ENCODE results near the gene SAP30BP. TPM values are rescaled to one million over a fixed set of nuclear protein-coding genes. Genes with fewer than 3 reads are reported as not detected.

Gene SAP30BP
- total RNA-seq, 4 donors from 2014 or later = 68.2 to 87.2 (median 77.2) TPM

GRCh38 chr17:75685499-75685898 is 18.4 kb downstream of the SAP30BP start:
- 55 to 85% methylated on average over 2 to 3 of the region's 3 CpGs for WGBS, 2 donors (ENCODE audit: low coverage in 1 of 2)
- ATAC-seq = no peak
- TF ChIP-seq EP300 (IDR thresholded peaks at IDR 0.05) = no peak
- no peak for TF ChIP-seq POLR2A (IDR thresholded peaks at IDR 0.05)
- no peak for TF ChIP-seq CTCF (IDR thresholded peaks at IDR 0.05)
- no peak for TF ChIP-seq POLR2AphosphoS5 (IDR thresholded peaks at IDR 0.05)
- Histone ChIP-seq H3K36me3 (peaks cover 0 to 6% of the 10 kb centered on the region in 2 donors), H3K27me3 (no peaks in the 10 kb centered on the region), H3K27ac (peak overlapping the region in 3 of 4 donors; percentile 64 to 74 (median 65)), H3K4me1 (peaks cover 0 to 82% (median 13%) of the 10 kb centered on the region in 3 donors), H3K4me3 (no peak overlapping the region), H3K9me3 (no peaks in the 10 kb centered on the region)

GRCh38 chr17:75688209-75688825 is 21.2 kb downstream of the SAP30BP start:
- Histone ChIP-seq H3K27me3 (no peaks in the 10 kb centered on the region), H3K9me3 (no peaks in the 10 kb centered on the region), H3K4me1 (peaks cover 0 to 91% (median 20%) of the 10 kb centered on the region in 3 donors), H3K4me3 (no peak overlapping the region), H3K27ac (peak overlapping the region in 3 of 4 donors; percentile 64 to 78 (median 74)), H3K36me3 (peaks cover 0 to 18% of the 10 kb centered on the region in 2 donors)
- WGBS, 2 donors (ENCODE audit: low coverage in 1 of 2) = 56 to 65% methylated on average over 6 to 10 of the region's 11 CpGs
- TF ChIP-seq EP300 (IDR thresholded peaks at IDR 0.05) (no peak), POLR2A (IDR thresholded peaks at IDR 0.05) (no peak), CTCF (IDR thresholded peaks at IDR 0.05) (no peak), POLR2AphosphoS5 (IDR thresholded peaks at IDR 0.05) (no peak)
- no peak for ATAC-seq

DNA sequence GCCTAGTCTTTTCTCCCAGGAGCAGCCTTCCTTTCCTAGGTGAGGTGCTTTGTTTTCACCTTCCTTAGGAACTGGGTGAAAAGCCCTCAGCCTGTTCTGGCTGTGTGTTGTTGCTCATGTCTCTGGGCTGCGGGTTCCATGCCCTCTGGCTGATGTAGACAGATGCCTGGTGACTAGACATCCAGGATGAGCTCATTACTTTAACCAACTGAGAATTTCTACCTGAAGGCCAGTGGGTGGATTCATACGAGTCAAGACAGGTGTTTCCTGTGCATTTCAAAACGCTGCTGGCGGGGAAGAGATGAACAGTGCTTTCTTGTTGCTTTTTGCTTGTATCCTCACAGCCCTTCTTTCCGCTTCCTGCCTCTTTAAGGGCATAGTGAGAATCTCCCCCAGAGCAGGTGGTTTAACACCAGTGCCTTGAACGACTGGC is 22.3 kb downstream of the SAP30BP start:
- ATAC-seq = no peak
- Histone ChIP-seq H3K4me3 (no peak overlapping the region), H3K4me1 (peaks cover 0 to 96% (median 28%) of the 10 kb centered on the region in 3 donors), H3K27me3 (no peaks in the 10 kb centered on the region), H3K36me3 (peaks cover 0 to 28% of the 10 kb centered on the region in 2 donors), H3K9me3 (no peaks in the 10 kb centered on the region), H3K27ac (peak overlapping the region in 3 of 4 donors; percentile 64 to 86 (median 74))
- TF ChIP-seq EP300 (IDR thresholded peaks at IDR 0.05) (no peak), CTCF (IDR thresholded peaks at IDR 0.05) (no peak), POLR2AphosphoS5 (IDR thresholded peaks at IDR 0.05) (no peak), POLR2A (IDR thresholded peaks at IDR 0.05) (no peak)
- WGBS, 2 donors (ENCODE audit: low coverage in 1 of 2) = 82 to 83% methylated on average over 2 to 4 of the region's 6 CpGs

DNA sequence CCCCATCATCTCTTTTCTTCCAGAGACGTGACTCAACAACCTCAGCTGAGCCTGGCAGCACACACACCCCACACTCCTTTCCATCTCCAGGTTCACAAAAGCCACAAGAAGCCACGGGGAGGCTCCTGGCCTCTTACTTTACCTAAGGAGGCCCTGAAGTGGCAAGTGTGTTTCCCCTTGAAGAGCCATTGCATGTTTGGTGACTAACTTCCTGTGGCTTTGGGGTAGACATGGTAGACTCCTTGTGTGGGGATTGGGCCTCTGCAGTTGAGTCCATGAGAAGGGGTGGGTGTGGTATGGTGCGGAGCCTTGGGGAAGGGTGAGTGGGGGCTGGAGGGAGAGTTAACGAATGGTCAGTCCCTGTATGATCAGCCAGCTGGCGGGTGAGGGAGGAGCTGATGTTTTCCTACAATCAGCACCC is 24.2 kb downstream of the SAP30BP start:
- H3K27ac ChIP-seq = peak overlapping the region in 3 of 4 donors; percentile 85 to 86 (median 85)
- peaks cover 0 to 45% of the 10 kb centered on the region in 2 donors for H3K36me3 ChIP-seq
- H3K4me3 ChIP-seq = no peak overlapping the region
- H3K9me3 ChIP-seq = no peaks in the 10 kb centered on the region
- no peak for TF ChIP-seq POLR2A (IDR thresholded peaks at IDR 0.05)
- TF ChIP-seq POLR2AphosphoS5 (IDR thresholded peaks at IDR 0.05) = no peak
- TF ChIP-seq EP300 (IDR thresholded peaks at IDR 0.05) = no peak
- TF ChIP-seq CTCF (IDR thresholded peaks at IDR 0.05) = no peak
- 82 to 90% methylated on average over 4 of the region's 5 CpGs for WGBS, 2 donors (ENCODE audit: low coverage in 1 of 2)
- peaks cover 0 to 88% (median 24%) of the 10 kb centered on the region in 3 donors for H3K4me1 ChIP-seq
- ATAC-seq = no peak
- no peaks in the 10 kb centered on the region for H3K27me3 ChIP-seq

Measured in gastroesophageal sphincter (tissue), 4 donors.